Tibial artery (tissue), 4 donors: ENCODE measurements around the gene UNC119.

Experiments used
- DNase-seq, 2 donors: peaks; one replicate each; pipeline ENCODE4 v3.0.0-alpha.2; 2019
- H3K27ac ChIP-seq, 2 donors: fragments of 200-600 bp; sonication (generic) in 1 of 2; 1 replicate in 1 of 2; 2 replicates in 1 of 2; pipeline ENCODE4 v1.5.1; 2018 to 2019; ENCODE audit warnings: mild to moderate bottlenecking in 1 of 2
- H3K27me3 ChIP-seq, 2 donors: fragments of 200-600 bp; sonication (generic) in 1 of 2; one replicate each; pipeline versions ENCODE4 v1.5.1 to v1.6.0; 2016 to 2019
- H3K36me3 ChIP-seq, 3 donors: fragments of 200-600 bp; sonication (generic) in 2 of 3; one replicate each; pipeline ENCODE4 v1.5.1; 2016 to 2019; ENCODE audit warnings: mild to moderate bottlenecking in 2 of 3
- H3K4me1 ChIP-seq, 4 donors: fragments of 200-600 bp; sonication (generic) in 2 of 4; 1 replicate in 3 of 4; 2 replicates in 1 of 4; pipeline ENCODE4 v1.5.1; 2016 to 2019
- H3K4me3 ChIP-seq, 2 donors: fragments of 200-600 bp; sonication (generic) in 1 of 2; 1 replicate in 1 of 2; 2 replicates in 1 of 2; pipeline ENCODE4 v1.5.1; 2018 to 2019; ENCODE audit warnings: mild to moderate bottlenecking in 2 of 2
- H3K9me3 ChIP-seq, 3 donors: fragments of 200-600 bp; sonication (generic) in 1 of 3; one replicate each; pipeline ENCODE4 v1.5.1; 2016 to 2019
- intact Hi-C: fragments of 100-400 bp; cut with DNase I; formaldehyde crosslinking; loops from one replicate; pipeline ENCODE4 v1.15.0; 2023; ENCODE audit warnings: low total_unique reads
- TF ChIP-seq, protein P1 (sequence below), 2 experiments: fragments of 200-600 bp in 1 of 2; fragments of 450-650 bp in 1 of 2; IDR thresholded peaks; one replicate each; pipeline ENCODE4 v1.5.1; 2017 to 2019; ENCODE audit warnings: antibody characterized with exemption in 2 of 2, mild to moderate bottlenecking in 1 of 2, moderate library complexity in 1 of 2

The UNC119 gene

DNA sequence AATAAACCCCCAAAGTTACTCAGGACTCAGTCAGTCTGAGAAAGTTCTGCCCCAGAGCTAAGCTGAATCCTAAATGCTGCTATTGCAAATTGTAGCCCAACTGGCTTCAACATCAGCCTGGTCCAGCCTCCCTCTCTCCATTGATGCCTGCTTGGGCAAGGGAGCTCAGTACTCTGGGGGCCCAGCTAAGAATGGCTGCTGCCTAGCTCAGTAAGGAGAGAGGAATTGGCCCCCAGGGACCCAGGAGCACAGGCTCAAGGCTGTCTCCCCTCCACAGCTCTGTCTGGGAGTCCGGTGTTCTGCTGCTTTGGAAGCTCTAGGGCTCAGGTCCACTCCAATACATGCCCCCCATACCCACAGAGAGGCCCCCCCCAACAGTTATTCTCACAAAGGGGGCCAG is 1.6 kb downstream of the UNC119 start:
- Histone ChIP-seq H3K27ac (no peak overlapping the region), H3K4me1 (peaks cover 0 to 21% (median 12%) of the 10 kb centered on the region in 4 donors), H3K27me3 (no peaks in the 10 kb centered on the region), H3K36me3 (peaks cover 20 to 39% (median 30%) of the 10 kb centered on the region in 3 donors), H3K4me3 (no peak overlapping the region), H3K9me3 (no peaks in the 10 kb centered on the region)
- no peak for DNase-seq
- intact Hi-C loops: loop anchor here (5.0 to 10.0 kb wide), 2 partner anchors 61 to 506 kb away; partner anchors contain the start of genes NLK and RSKR
- TF ChIP-seq, protein P1, sequence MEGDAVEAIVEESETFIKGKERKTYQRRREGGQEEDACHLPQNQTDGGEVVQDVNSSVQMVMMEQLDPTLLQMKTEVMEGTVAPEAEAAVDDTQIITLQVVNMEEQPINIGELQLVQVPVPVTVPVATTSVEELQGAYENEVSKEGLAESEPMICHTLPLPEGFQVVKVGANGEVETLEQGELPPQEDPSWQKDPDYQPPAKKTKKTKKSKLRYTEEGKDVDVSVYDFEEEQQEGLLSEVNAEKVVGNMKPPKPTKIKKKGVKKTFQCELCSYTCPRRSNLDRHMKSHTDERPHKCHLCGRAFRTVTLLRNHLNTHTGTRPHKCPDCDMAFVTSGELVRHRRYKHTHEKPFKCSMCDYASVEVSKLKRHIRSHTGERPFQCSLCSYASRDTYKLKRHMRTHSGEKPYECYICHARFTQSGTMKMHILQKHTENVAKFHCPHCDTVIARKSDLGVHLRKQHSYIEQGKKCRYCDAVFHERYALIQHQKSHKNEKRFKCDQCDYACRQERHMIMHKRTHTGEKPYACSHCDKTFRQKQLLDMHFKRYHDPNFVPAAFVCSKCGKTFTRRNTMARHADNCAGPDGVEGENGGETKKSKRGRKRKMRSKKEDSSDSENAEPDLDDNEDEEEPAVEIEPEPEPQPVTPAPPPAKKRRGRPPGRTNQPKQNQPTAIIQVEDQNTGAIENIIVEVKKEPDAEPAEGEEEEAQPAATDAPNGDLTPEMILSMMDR (IDR thresholded peaks at IDR 0.05): no peak

DNA sequence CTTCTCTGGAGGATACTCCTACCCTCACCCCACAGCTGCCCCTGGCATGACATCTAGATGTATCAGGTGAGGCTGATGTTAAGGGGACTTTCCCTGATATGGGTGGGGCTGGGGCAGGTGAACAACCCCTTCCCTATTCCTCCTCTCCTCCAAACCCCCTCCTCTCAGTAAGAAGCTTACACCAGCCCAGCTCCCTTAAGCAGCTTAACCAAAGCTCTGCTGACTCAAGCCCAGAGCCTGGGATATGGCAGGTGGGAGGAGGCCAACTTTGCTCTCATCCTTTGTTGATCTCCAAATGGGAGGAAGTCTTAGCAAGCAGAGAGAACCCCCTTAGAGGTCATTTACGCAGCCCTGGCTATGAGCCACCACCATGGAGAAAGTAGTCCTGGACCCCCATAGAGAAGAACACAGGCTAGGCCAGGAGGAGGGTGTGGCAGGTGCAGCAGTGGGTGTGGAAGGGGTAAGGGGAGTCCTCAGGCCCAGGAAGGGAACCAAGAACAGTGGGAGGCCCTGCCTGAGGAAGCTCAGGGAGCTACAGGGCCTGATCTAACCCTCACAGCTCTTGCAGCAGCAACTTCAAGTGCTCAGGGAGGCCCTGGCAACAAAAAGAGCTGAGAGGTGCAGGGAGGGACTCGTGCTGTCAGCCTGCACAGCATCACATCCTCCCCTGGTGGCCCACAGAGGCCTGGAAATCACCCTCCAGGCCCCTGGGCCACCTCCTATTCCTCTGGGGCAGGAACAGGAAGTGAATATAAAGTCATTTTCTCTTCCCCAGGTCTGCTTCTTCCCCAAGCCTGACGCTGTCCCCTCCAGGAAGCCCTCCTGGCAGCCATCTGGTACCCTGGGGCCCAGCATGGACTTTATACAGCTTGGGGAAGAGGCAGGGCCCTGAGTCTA is 2.9 kb downstream of the UNC119 start:
- H3K4me1 ChIP-seq: peaks cover 0 to 21% (median 12%) of the 10 kb centered on the region in 4 donors
- peaks cover 9 to 25% (median 16%) of the 10 kb centered on the region in 3 donors for H3K36me3 ChIP-seq
- no peak overlapping the region for H3K4me3 ChIP-seq
- DNase-seq: no peak
- H3K27ac ChIP-seq: no peak overlapping the region
- intact Hi-C loops: loop anchor here (5.0 to 10.0 kb wide), 2 partner anchors 63 to 505 kb away; partner anchors contain the start of genes NLK and RSKR
- no peaks in the 10 kb centered on the region for H3K27me3 ChIP-seq
- no peaks in the 10 kb centered on the region for H3K9me3 ChIP-seq
- TF ChIP-seq, protein P1 (IDR thresholded peaks at IDR 0.05): no peak

DNA sequence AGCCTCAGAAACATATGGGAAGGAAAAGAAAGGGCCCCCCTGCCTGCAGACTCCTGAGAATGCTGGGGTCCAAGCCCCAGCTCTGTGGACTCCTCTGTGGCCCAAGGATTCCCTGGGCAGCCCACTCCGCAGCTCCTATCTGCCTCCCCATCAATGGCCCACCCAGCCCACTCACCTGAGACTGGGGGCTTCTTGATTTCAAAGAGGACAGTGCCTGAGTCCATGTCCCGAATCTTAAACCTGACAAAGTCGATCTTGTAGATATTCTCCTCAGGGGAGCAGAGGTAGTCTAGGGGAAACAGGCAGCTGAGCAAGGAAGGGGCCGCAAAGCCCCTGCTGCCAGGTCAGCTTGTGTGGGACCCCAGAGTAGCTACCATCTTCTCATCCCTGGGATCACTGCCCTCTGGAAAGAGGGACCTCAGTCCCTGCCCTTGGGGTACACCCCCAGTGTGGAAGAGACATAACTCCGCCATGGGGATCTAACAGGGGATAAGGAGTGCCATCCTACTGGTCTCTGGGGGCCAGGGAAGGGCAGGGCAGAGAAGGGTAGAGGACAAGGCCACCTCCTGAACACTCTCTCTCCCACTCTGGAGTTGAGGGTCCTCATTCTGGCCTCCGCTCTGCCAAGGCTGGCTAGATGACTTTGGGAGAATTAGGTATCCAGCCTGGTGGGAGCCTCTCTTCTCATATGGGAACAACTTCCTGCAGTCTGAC is 3.9 kb downstream of the UNC119 start:
- no peak for DNase-seq
- Histone ChIP-seq H3K4me3 (no peak overlapping the region), H3K4me1 (peaks cover 0 to 21% (median 12%) of the 10 kb centered on the region in 4 donors), H3K36me3 (peaks cover 2 to 16% (median 7%) of the 10 kb centered on the region in 3 donors), H3K27me3 (no peaks in the 10 kb centered on the region), H3K9me3 (no peaks in the 10 kb centered on the region), H3K27ac (no peak overlapping the region)
- intact Hi-C loops: no loop called here
- TF ChIP-seq, protein P1 (IDR thresholded peaks at IDR 0.05): no peak

DNA sequence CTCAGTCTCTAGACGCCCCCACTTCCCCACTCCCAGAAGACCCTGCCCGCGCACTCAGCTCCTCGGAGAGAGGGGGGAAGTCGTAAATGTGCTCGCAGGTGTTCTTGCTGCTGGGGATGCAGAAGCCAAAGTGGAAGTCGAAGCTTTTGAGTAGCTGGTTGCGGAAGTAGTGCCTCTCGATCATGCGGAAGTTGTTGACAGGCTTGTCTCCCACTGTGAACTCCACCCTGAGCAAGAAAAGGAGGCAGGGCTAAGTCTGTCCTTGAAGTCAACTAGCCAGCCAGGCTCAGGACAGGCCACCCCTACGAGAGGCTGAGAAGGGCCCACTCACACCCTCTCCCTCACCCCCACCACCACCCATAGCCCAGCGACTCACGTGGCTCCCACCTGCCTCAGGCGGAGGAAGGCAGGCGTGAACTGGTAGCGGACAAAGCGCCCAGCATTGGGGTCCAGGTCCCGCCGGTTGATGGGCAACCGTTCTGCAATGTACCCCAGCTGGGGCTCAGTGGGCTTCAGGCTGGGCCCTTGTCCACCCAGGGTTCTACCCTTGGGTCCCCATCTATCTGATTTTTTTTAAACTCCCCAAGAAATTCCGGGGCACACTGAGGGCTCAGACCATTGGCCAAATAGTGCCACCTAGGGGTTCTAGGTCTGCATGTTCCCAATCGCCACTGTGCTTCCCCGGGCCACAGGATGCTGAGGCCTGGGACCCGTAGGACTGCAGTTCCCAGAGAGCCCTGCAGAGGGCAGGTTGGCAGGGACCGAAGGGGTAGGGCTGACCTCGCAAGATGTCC is 4.6 kb downstream of the UNC119 start:
- Histone ChIP-seq H3K27me3 (no peaks in the 10 kb centered on the region), H3K36me3 (peaks cover 0 to 14% (median 3%) of the 10 kb centered on the region in 3 donors), H3K4me3 (no peak overlapping the region), H3K9me3 (no peaks in the 10 kb centered on the region), H3K27ac (no peak overlapping the region), H3K4me1 (peaks cover 0 to 18% (median 11%) of the 10 kb centered on the region in 4 donors)
- intact Hi-C loops: no loop called here
- TF ChIP-seq, protein P1 (IDR thresholded peaks at IDR 0.05): peak; percentile 69 to 79
- peak; percentile 52 to 78 for DNase-seq

DNA sequence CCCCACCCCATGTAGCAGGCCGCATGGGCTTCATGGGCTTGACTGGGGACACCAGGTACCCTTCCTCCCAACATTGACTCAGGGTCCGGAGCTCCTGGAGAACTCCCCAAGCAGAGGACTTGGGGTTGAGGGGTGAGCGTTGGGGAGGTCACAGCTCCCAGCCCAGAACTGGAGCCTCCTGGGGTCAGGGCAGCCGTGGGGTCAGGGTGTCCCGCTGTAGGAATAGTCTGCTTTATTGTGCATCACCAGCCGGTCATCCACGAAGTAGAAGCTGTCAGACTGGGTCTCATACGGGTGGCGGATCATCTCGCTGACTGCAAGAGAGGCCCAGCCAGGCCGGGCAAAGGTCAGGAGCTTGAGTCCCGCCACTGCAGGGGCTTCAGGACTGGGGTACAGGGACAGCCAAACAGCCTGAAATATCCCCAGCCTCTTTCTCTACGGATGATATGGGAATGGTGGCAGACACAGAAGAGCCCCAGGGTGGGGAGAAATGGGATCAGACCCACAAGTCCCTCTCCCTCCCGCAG is 5.3 kb downstream of the UNC119 start:
- Histone ChIP-seq H3K4me3 (no peak overlapping the region), H3K27me3 (no peaks in the 10 kb centered on the region), H3K36me3 (peaks cover 0 to 14% (median 3%) of the 10 kb centered on the region in 3 donors), H3K27ac (no peak overlapping the region), H3K4me1 (peaks cover 0 to 16% (median 10%) of the 10 kb centered on the region in 4 donors), H3K9me3 (no peaks in the 10 kb centered on the region)
- intact Hi-C loops: no loop called here
- DNase-seq: no peak
- TF ChIP-seq, protein P1 (IDR thresholded peaks at IDR 0.05): no peak
